ENCODE results near the gene LAMTOR1. TPM values are rescaled to one million over a fixed set of nuclear protein-coding genes. Genes with fewer than 3 reads are reported as not detected.

Gene LAMTOR1
- total RNA-seq, 2 experiments from 2014 or later: 61.8 to 64.1 TPM

DNA sequence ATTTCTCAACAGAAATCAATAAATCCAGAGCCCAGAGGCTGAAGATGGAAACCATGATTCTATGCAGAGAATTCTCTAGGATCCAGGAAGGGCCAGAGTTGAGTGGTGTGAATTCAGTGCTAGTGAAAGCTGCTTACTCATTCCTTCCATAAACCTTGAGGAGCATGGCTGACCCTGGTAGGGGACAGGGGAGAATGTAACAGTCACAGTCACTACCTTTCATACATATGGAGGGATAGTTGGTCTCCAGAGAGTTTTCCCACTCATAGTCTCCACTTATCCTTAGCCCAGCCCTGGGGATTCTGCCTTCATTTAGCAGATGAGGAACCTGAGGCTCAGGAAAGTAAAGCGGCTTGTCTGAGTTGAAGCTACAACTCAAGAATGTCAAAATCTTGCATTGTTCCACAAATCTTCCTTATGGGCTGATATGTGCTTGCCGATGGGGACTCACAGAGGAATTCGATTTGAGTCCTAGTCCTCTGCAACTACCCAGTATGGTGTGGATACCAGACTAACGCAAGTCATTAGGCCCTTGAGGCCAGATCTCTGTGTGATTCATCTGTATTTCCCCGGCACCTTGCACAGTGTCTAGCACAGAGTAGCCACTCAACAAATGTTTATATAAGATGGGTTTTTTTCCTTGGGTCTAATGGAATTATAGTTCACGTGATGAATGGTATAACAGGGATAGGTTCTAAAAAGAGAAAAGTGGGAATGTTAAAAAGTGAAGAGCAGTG, 13.1 kb upstream of the LAMTOR1 start:
- intact Hi-C loops (cut with micrococcal nuclease; ENCODE audit: unreplicated experiment): no loop called here
- Histone ChIP-seq H3K9me2 (ENCODE audit: insufficient read depth, low read length) (no peaks in the 10 kb centered on the region), H3K36me3 (ENCODE audit: insufficient read depth, low read length) (no peaks in the 10 kb centered on the region), H3K27ac (ENCODE audit: low read depth, low read length, poor library complexity, severe bottlenecking) (no peak overlapping the region), H3K79me2 (ENCODE audit: insufficient read depth, low read depth, low read length) (no peaks in the 10 kb centered on the region; the same call in 1 of the 2 replicates), H2AFZ (ENCODE audit: low read length) (no peak overlapping the region), H3K4me1 (ENCODE audit: insufficient read depth, low read length, poor library complexity, severe bottlenecking) (peaks cover 15% of the 10 kb centered on the region), H4K20me1 (ENCODE audit: insufficient read depth, low read length) (no peaks in the 10 kb centered on the region), H3K4me3 (ENCODE audit: low read depth, low read length, poor library complexity, severe bottlenecking) (no peak overlapping the region), H3K4me2 (ENCODE audit: low read length) (no peak overlapping the region), H3K9me3 (ENCODE audit: low read length) (no peaks in the 10 kb centered on the region)
- DNase-seq (ENCODE audit: low spot score): no peak
- TF ChIP-seq, protein P1, sequence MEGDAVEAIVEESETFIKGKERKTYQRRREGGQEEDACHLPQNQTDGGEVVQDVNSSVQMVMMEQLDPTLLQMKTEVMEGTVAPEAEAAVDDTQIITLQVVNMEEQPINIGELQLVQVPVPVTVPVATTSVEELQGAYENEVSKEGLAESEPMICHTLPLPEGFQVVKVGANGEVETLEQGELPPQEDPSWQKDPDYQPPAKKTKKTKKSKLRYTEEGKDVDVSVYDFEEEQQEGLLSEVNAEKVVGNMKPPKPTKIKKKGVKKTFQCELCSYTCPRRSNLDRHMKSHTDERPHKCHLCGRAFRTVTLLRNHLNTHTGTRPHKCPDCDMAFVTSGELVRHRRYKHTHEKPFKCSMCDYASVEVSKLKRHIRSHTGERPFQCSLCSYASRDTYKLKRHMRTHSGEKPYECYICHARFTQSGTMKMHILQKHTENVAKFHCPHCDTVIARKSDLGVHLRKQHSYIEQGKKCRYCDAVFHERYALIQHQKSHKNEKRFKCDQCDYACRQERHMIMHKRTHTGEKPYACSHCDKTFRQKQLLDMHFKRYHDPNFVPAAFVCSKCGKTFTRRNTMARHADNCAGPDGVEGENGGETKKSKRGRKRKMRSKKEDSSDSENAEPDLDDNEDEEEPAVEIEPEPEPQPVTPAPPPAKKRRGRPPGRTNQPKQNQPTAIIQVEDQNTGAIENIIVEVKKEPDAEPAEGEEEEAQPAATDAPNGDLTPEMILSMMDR (conservative IDR thresholded peaks at IDR 0.05; ENCODE audit: low read length): no peak
- TF ChIP-seq EZH2phosphoT487 (IDR thresholded peaks at IDR 0.05; ENCODE audit: borderline replicate concordance, low read depth, low read length): no peak
- ChIA-PET POLR2A (interaction anchor here (0.6 kb wide), 1 partner anchor 1708 kb away, joined by 8 read pairs; no protein-coding TSS in a partner anchor), CTCF (ENCODE audit: unreplicated experiment) (no interaction called here)
- BruUV-seq (replicated peaks): no TSS peak

DNA sequence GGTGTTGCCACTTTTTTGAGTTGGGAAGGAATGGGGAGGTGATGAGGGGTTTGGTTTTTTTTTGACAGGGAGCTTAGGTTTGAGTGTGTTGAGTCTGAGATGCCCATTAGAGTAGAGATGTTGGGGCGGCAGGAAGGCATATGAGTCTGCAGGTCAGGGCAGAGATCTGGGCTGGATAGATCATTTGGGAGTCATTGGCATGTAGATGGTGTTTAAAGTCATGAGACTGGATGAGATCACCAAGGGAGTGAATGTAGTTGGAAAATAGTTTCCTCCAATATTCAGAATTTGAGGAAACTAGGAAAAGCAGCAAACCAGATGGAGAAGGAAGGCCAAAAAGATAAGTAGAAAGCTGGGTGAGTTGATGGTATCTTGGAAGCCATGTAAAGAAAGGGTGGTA, 11.5 kb upstream of the LAMTOR1 start:
- ChIA-PET POLR2A (no interaction called here), CTCF (ENCODE audit: unreplicated experiment) (no interaction called here)
- Histone ChIP-seq H3K9me2 (ENCODE audit: insufficient read depth, low read length) (no peaks in the 10 kb centered on the region), H3K9me3 (ENCODE audit: low read length) (no peaks in the 10 kb centered on the region), H4K20me1 (ENCODE audit: insufficient read depth, low read length) (no peaks in the 10 kb centered on the region), H3K4me3 (ENCODE audit: low read depth, low read length, poor library complexity, severe bottlenecking) (no peak overlapping the region), H3K36me3 (ENCODE audit: insufficient read depth, low read length) (peaks cover 8% of the 10 kb centered on the region; the same call in 1 of the 2 replicates), H3K27ac (ENCODE audit: low read depth, low read length, poor library complexity, severe bottlenecking) (no peak overlapping the region), H3K79me2 (ENCODE audit: insufficient read depth, low read depth, low read length) (no peaks in the 10 kb centered on the region; the same call in 1 of the 2 replicates), H2AFZ (ENCODE audit: low read length) (no peak overlapping the region), H3K4me1 (ENCODE audit: insufficient read depth, low read length, poor library complexity, severe bottlenecking) (peaks cover 19% of the 10 kb centered on the region), H3K4me2 (ENCODE audit: low read length) (no peak overlapping the region)
- no peak for DNase-seq (ENCODE audit: low spot score)
- no TSS peak for BruUV-seq (replicated peaks)
- intact Hi-C loops (cut with micrococcal nuclease; ENCODE audit: unreplicated experiment): no loop called here
- TF ChIP-seq, protein P1 (conservative IDR thresholded peaks at IDR 0.05; ENCODE audit: low read length): no peak
- TF ChIP-seq EZH2phosphoT487 (IDR thresholded peaks at IDR 0.05; ENCODE audit: borderline replicate concordance, low read depth, low read length): no peak
